AG04449 (cell line): ENCODE measurements around the gene MN1.

Source experiments
- CTCF ChIA-PET: fragments of 350-600 bp; formaldehyde crosslinking; extraction: SDS; loops from one replicate; lab custom pipeline; 2021; ENCODE audit warnings: antibody characterized with exemption; lab: Yijun Ruan, JAX
- POLR2A ChIA-PET: fragments of 400-600, 350-600 bp; formaldehyde crosslinking; extraction: SDS; loops from one replicate; lab custom pipeline; 2020; ENCODE audit warnings: antibody characterized with exemption, inconsistent platforms; lab: Yijun Ruan, JAX
- DNase-seq: peaks from one replicate; pipeline ENCODE4 v3.0.0-alpha.2; 2010; ENCODE audit warnings: low read depth, low spot score
- H3K4me3 ChIP-seq: 2 replicates; pipeline ENCODE4 v1.5.1; 2011; ENCODE audit warnings: low read depth, mild to moderate bottlenecking, control low read depth, low read length
- CTCF ChIP-seq: IDR thresholded peaks from one replicate; pipeline ENCODE4 v1.5.1; 2011; ENCODE audit warnings: mild to moderate bottlenecking, moderate library complexity, low read length, control low read depth, inconsistent platforms; ENCODE audit not compliant: insufficient read depth; ENCODE audit errors: missing control alignments

Gene MN1

GRCh38 chr22:27844656-27845591 lies 43.4 kb upstream of the MN1 start:
- no peak for TF ChIP-seq CTCF
- no peak for DNase-seq
- H3K4me3 ChIP-seq, result no peak overlapping the region
- ChIA-PET POLR2A (no interaction called here), CTCF (interaction anchor here (0.6 to 1.2 kb wide), 2 partner anchors 8 to 16 kb away, joined by 3 to 4 read pairs; no protein-coding TSS in a partner anchor)

GRCh38 chr22:27844256-27844655 lies 42.7 kb upstream of the MN1 start:
- ChIA-PET CTCF (interaction anchor here (0.6 to 1.9 kb wide), 3 partner anchors 9 to 19 kb away, joined by 3 to 4 read pairs (median 4); no protein-coding TSS in a partner anchor), POLR2A (no interaction called here)
- no peak for TF ChIP-seq CTCF
- no peak for DNase-seq
- H3K4me3 ChIP-seq, result no peak overlapping the region

- ChIA-PET CTCF (interaction anchor here (1.2 to 1.9 kb wide), 3 partner anchors 10 to 37 kb away, joined by 3 to 4 read pairs (median 4); no protein-coding TSS in a partner anchor), POLR2A (no interaction called here)
- no peak for DNase-seq
- no peak for TF ChIP-seq CTCF
- no peak overlapping the region for H3K4me3 ChIP-seq
These were observed 41.9 kb upstream of the MN1 start for GRCh38 chr22:27843441-27843840.

- DNase-seq, result no peak
- POLR2A ChIA-PET, result interaction anchor here (0.9 kb wide), 1 partner anchor 1086 kb away, joined by 4 read pairs; no protein-coding TSS in a partner anchor
- no peak overlapping the region for H3K4me3 ChIP-seq
- CTCF ChIA-PET, result interaction anchor here (1.2 to 1.9 kb wide), 2 partner anchors 20 to 37 kb away, joined by 3 to 4 read pairs; no protein-coding TSS in a partner anchor
- TF ChIP-seq CTCF, result no peak
These were observed 41.3 kb upstream of the MN1 start for GRCh38 chr22:27842669-27843431.

- no peak for DNase-seq
- ChIA-PET POLR2A (interaction anchor here (0.9 kb wide), 1 partner anchor 1086 kb away, joined by 4 read pairs; no protein-coding TSS in a partner anchor), CTCF (interaction anchor here (1.2 to 1.9 kb wide), 2 partner anchors 21 to 38 kb away, joined by 3 to 4 read pairs; no protein-coding TSS in a partner anchor)
- no peak for TF ChIP-seq CTCF
- H3K4me3 ChIP-seq, result no peak overlapping the region
These were observed 40.6 kb upstream of the MN1 start for GRCh38 chr22:27842201-27842600.

- CTCF ChIA-PET, result interaction anchor here (1.1 kb wide), 1 partner anchor 1175 kb away, joined by 3 read pairs; no protein-coding TSS in a partner anchor
- no peak overlapping the region for H3K4me3 ChIP-seq
- POLR2A ChIA-PET, result interaction anchor here (0.6 kb wide), 1 partner anchor 11 kb away, joined by 3 read pairs; no protein-coding TSS in a partner anchor
- no peak for TF ChIP-seq CTCF
- DNase-seq, result no peak
These were observed 38.9 kb upstream of the MN1 start for GRCh38 chr22:27840436-27840835.
